Measurements from ENCODE around the gene SPPL2C.
"Not testable (repeated sequence)": the region's sequence is repeated elsewhere in the genome, so short reads cannot be mapped to it uniquely, and the experiment has no call there.

The SPPL2C gene

GRCh38 chr17:45849536-45849990 is 4.9 kb downstream of the SPPL2C start:
- H3K9ac ChIP-seq (ENCODE audit: low read depth, low read length): no peak overlapping the region
- H3K9me3 ChIP-seq (ENCODE audit: control insufficient read depth, insufficient read depth, low read length): no peaks in the 10 kb centered on the region
- no peaks in the 10 kb centered on the region for H3K4me1 ChIP-seq (ENCODE audit: insufficient read depth, low read length)
- H3K36me3 ChIP-seq (ENCODE audit: insufficient read depth, low read length): no peaks in the 10 kb centered on the region

DNA sequence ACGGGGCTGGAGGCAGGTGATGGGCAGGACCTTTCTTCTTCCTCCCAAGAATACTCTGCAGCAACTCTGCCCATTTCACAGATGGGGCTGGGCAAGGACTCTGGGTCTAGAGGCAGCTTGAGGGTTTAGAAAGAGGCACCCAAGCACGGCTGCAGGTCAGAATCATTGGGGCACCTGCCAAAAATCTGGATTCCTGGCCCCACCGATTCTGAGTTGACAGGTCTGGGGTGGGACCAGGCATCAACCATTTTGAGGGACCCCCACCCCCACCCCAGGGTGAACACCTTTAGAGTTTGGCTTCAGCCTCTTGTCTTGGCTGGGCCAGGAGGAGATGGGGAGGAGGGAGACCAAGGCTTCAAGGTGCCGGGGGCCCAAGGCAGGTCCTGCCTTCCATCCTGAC is 5.3 kb downstream of the SPPL2C start:
- Histone ChIP-seq H3K36me3 (ENCODE audit: insufficient read depth, low read length) (no peaks in the 10 kb centered on the region), H3K4me1 (ENCODE audit: insufficient read depth, low read length) (no peaks in the 10 kb centered on the region), H3K9me3 (ENCODE audit: control insufficient read depth, insufficient read depth, low read length) (no peaks in the 10 kb centered on the region), H3K9ac (ENCODE audit: low read depth, low read length) (no peak overlapping the region)

- no peaks in the 10 kb centered on the region for H3K36me3 ChIP-seq (ENCODE audit: insufficient read depth, low read length)
- H3K9me3 ChIP-seq (ENCODE audit: control insufficient read depth, insufficient read depth, low read length): no peaks in the 10 kb centered on the region
- H3K9ac ChIP-seq (ENCODE audit: low read depth, low read length): no peak overlapping the region
- no peaks in the 10 kb centered on the region for H3K4me1 ChIP-seq (ENCODE audit: insufficient read depth, low read length)
These were observed 5.8 kb downstream of the SPPL2C start for GRCh38 chr17:45850468-45850867.

DNA sequence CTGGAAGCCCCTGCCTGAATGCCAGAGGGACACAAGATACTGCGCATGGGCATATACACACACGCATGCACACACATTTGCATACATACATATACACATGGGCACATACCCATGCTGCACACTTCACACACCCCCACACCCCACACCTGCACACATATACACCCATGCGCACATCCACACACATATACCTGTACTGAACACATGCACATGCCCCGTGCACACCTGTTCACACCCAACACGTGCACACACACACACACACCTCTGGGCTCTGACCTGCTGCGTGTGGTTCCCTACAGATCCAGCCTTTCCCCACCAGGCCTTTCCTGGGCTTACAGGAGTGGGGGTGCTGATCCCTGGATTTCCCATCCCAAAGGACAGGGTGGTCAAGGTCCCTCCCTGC is 6.3 kb downstream of the SPPL2C start:
- no peaks in the 10 kb centered on the region for H3K9me3 ChIP-seq (ENCODE audit: control insufficient read depth, insufficient read depth, low read length)
- H3K36me3 ChIP-seq (ENCODE audit: insufficient read depth, low read length): no peaks in the 10 kb centered on the region
- H3K4me1 ChIP-seq (ENCODE audit: insufficient read depth, low read length): no peaks in the 10 kb centered on the region
- H3K9ac ChIP-seq (ENCODE audit: low read depth, low read length): no peak overlapping the region

DNA sequence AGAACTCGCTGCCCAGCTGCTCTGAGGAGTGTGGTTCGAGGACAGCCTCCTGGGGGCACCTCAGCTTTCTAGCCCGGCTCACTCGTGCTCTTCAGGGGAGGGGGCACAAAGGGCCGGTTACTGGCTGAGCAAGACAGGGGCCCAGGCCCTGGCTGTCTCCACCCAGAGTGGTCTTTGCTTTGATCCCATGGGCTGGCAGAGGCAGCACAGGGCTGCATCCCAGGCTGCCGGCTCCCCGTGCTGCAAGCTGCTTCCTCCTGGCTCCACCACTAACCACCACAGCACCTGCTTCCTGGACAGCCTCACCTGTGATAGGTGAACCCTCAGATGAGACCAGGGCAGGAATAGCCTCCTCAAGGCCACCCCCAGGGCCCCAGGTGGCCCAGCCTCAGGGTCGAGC is 6.8 kb downstream of the SPPL2C start:
- Histone ChIP-seq H3K4me1 (ENCODE audit: insufficient read depth, low read length) (no peaks in the 10 kb centered on the region), H3K36me3 (ENCODE audit: insufficient read depth, low read length) (no peaks in the 10 kb centered on the region), H3K9ac (ENCODE audit: low read depth, low read length) (no peak overlapping the region), H3K9me3 (ENCODE audit: control insufficient read depth, insufficient read depth, low read length) (no peaks in the 10 kb centered on the region)

- no peak overlapping the region for H3K9ac ChIP-seq (ENCODE audit: low read depth, low read length)
These were observed 7.2 kb downstream of the SPPL2C start for GRCh38 chr17:45851873-45852272.

GRCh38 chr17:45852535-45853297 is 8.0 kb downstream of the SPPL2C start:
- H3K9ac ChIP-seq (ENCODE audit: low read depth, low read length): no peak overlapping the region
- H3K36me3 ChIP-seq (ENCODE audit: insufficient read depth, low read length): no peaks in the 10 kb centered on the region
- no peaks in the 10 kb centered on the region for H3K4me1 ChIP-seq (ENCODE audit: insufficient read depth, low read length)
- H3K9me3 ChIP-seq (ENCODE audit: control insufficient read depth, insufficient read depth, low read length): no peaks in the 10 kb centered on the region

More at GRCh38 chr17:45851873-45852272, 7.2 kb downstream of the SPPL2C start:
- Histone ChIP-seq H3K4me1 (ENCODE audit: insufficient read depth, low read length) (no peaks in the 10 kb centered on the region), H3K9me3 (ENCODE audit: control insufficient read depth, insufficient read depth, low read length) (no peaks in the 10 kb centered on the region), H3K36me3 (ENCODE audit: insufficient read depth, low read length) (no peaks in the 10 kb centered on the region)

- no peak overlapping the region for H3K9ac ChIP-seq (ENCODE audit: low read depth, low read length)
- no peaks in the 10 kb centered on the region for H3K9me3 ChIP-seq (ENCODE audit: control insufficient read depth, insufficient read depth, low read length)
- H3K4me1 ChIP-seq (ENCODE audit: insufficient read depth, low read length): no peaks in the 10 kb centered on the region
- H3K36me3 ChIP-seq (ENCODE audit: insufficient read depth, low read length): no peaks in the 10 kb centered on the region
These were observed 9.5 kb downstream of the SPPL2C start for GRCh38 chr17:45854209-45854608.

DNA sequence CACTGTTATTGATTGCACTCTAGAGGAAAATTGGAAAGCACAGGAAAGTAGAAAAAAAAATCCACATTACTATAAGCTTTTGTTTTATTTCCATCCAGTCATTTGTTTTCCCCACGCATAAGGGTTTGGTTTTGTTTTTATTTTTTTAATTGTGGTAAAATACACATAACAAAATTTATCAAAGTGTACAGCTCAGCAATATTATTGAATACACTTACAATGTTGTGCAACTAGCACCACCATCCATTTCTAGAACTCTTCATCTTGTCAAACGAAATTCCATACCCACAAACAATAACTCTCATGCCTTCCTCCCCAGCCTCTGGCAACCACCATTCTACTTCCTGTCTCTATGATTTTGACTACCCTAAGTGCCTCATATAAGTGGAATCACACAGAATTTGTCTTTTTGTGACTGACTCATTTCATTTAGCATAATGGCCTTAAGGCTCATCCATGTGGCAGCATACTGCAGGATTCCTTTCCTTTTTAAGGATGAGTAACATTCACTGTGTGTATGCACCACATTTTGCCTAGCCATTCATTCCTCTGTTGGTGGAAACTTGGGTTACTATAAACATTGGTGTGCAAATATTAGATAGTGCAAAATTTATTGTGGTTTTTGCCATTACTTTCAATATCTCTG is 11.1 kb downstream of the SPPL2C start:
- no peaks in the 10 kb centered on the region for H3K9me3 ChIP-seq (ENCODE audit: control insufficient read depth, insufficient read depth, low read length)
- no peak overlapping the region for H3K9ac ChIP-seq (ENCODE audit: low read depth, low read length)
- no peaks in the 10 kb centered on the region for H3K36me3 ChIP-seq (ENCODE audit: insufficient read depth, low read length)
- no peaks in the 10 kb centered on the region for H3K4me1 ChIP-seq (ENCODE audit: insufficient read depth, low read length)

DNA sequence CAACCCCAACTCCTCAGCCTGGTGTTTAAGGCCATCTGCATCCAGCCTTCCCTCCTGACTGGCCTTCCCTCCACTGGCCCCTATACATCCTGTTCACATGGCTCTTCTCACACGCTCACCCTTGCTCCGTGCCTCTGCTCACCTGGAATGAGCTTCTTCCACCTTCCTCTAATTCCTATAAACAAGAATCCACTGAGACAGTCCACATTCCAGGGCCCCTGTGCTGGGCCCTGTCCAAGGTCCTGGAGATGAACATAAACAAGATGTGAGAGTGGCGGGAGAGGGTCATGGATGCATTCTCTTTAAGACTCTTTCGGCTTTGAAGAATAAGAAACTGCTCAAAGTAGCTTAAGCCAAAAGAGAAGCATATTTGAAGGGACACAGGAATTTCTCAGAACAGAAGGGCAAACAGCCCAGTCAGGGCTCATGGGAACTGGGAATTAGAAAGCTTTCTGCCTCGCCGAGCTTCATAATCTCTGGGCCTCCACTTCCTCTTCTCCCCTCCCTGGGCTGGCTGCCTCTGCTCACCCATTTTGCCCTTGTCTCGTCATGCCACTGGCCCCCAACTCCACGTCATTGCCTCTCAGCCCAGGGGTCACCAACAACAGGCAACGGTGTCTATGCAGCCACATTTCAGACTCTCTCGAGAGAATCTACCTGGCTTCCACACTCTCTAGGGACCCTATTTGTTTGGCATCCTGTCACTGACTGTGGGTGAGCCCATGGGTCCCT is 13.5 kb downstream of the SPPL2C start:
- no peaks in the 10 kb centered on the region for H3K9me3 ChIP-seq (ENCODE audit: control insufficient read depth, insufficient read depth, low read length)
- no peak overlapping the region for H3K9ac ChIP-seq (ENCODE audit: low read depth, low read length)
- no peaks in the 10 kb centered on the region for H3K4me1 ChIP-seq (ENCODE audit: insufficient read depth, low read length)
- H3K36me3 ChIP-seq (ENCODE audit: insufficient read depth, low read length): no peaks in the 10 kb centered on the region

DNA sequence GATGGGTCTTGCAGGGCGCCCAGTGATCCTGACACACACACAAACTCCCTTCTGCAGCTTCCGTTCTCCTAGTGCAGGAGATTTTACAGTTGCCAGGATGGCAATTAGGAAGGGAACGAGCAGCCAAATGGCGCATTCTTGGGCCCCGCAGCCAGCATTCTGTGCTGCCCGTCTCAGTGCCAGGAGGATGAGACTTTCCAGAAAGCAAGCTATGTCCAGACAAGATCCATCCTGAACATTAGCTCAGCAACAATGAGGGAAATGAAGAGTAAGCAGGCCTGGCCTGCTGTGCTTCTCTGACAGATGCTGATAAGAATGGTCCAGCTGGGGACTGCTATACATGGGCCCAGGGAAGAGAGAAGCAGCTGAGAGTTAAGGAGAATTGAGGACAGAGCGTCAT is 16.5 kb downstream of the SPPL2C start:
- no peak overlapping the region for H3K9ac ChIP-seq (ENCODE audit: low read depth, low read length)
- no peaks in the 10 kb centered on the region for H3K9me3 ChIP-seq (ENCODE audit: control insufficient read depth, insufficient read depth, low read length)
- H3K4me1 ChIP-seq (ENCODE audit: insufficient read depth, low read length): peaks cover 15% of the 10 kb centered on the region
- no peaks in the 10 kb centered on the region for H3K36me3 ChIP-seq (ENCODE audit: insufficient read depth, low read length)

DNA sequence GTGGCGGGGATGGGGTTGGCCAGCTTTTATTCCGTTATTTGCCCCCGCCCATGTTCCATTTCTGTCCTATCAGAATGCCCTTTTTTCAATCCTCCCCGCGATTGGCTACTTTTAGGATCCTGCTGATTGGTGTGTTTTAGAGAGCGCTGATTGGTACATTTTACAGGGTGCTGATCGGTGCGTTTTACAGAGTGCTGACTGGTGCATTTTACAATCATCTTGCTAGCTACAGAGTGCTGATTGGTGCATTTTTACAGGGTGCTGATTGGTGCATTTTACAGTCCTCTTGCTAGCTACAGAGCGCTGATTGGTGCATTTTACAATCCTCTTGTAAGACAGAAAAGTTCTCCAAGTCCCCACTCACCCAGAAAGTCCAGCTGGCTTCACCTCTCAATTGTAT is 17.4 kb downstream of the SPPL2C start:
- not testable (repeated sequence) for H3K36me3 ChIP-seq (ENCODE audit: insufficient read depth, low read length); H3K9me3 ChIP-seq (ENCODE audit: control insufficient read depth, insufficient read depth, low read length); H3K9ac ChIP-seq (ENCODE audit: low read depth, low read length)
- peaks cover 15% of the 10 kb centered on the region for H3K4me1 ChIP-seq (ENCODE audit: insufficient read depth, low read length)

DNA sequence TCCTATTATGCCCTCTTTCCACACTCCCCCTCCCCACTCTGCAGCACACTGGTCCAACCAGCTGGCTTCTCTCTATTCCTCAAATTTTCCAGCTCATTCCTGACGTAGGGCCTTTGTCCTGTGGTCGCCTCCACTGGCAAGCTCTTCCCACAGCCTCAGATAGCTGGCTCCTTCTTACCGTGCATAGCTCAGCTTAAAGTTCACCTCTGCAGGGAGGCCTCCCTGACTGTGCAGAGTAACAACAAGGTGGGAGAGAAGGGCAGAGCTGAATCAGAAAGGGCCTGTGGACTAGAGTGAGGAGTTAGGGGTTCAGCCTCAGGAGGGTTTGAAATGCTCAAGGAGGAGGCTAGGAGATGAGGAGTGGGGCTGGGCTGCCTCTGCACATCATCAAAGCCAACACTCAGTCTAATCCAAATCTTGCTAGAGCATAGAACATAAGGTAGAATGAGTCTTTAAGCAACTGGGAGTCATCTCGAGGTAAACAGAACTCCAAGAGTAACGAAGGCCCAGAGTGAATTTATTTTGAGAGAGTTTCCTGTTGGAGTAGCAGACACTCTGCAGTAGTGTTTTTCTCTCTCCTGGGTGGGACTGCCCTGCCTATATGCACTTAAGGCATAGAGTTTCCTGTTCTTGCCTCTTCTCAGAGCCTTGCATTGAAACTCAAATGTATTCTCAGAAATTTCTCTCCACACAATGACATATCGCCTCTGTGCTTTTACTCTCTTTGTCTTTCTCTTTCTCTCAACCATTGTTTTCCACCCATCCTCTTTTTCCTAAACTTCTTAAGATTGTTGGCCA is 19.4 kb downstream of the SPPL2C start:
- H3K9me3 ChIP-seq (ENCODE audit: control insufficient read depth, insufficient read depth, low read length): no peaks in the 10 kb centered on the region
- peaks cover 15% of the 10 kb centered on the region for H3K4me1 ChIP-seq (ENCODE audit: insufficient read depth, low read length)
- no peak overlapping the region for H3K9ac ChIP-seq (ENCODE audit: low read depth, low read length)
- no peaks in the 10 kb centered on the region for H3K36me3 ChIP-seq (ENCODE audit: insufficient read depth, low read length)

- Histone ChIP-seq H3K9ac (ENCODE audit: low read depth, low read length) (no peak overlapping the region), H3K4me1 (ENCODE audit: insufficient read depth, low read length) (peaks cover 20% of the 10 kb centered on the region), H3K9me3 (ENCODE audit: control insufficient read depth, insufficient read depth, low read length) (no peaks in the 10 kb centered on the region), H3K36me3 (ENCODE audit: insufficient read depth, low read length) (no peaks in the 10 kb centered on the region)
These were observed 22.5 kb downstream of the SPPL2C start for GRCh38 chr17:45867171-45867570.

All from ES-I3 (cell line).